NK-92 (cell line): ENCODE data around the gene TNFAIP8L2.

Experiments
- DNase-seq: peaks from one replicate; lab custom pipeline; 2025; ENCODE audit not compliant: unreplicated experiment; lab: John Stamatoyannopoulos, UW

The TNFAIP8L2 gene

DNA sequence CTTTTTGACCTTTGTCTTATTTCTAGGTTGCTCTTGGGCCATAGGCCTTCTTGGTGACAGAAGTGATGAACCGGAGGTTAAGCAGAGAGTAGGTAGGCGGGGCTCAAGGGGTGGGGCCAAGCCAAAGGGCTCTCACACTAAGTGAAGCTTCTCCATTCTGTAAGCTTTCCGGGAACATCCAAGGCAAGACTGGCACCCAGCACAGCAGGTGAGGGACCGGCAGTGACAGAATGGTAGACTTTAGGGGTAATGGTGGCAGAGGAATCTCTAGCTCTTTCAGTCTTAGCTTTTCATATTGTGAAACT lies at the start of gene TNFAIP8L2:
TSS of gene TNFAIP8L2 (plus strand) at position 135 of the 305 bp plus-strand sequence. CDS start 2,049 bp downstream, outside the sequence.
- no peak for DNase-seq

DNA sequence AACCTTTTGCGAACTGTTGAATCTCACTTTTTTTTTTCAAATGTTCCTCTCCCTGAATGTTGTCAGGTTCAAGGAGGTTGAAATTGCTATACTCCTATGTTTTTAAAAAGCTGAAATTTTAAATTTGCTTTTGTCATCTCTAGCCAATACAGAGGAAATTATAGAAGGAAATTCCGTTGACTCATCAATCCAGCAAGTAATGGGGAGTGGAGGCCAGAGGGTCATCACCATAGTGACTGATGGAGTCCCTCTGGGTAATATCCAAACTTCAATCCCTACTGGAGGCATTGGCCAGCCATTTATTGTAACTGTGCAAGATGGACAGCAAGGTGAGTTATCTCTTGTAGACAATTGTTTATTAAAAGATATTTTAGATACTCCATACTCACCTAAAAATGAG lies 49.6 kb upstream of the TNFAIP8L2 start:
- no peak for DNase-seq

DNA sequence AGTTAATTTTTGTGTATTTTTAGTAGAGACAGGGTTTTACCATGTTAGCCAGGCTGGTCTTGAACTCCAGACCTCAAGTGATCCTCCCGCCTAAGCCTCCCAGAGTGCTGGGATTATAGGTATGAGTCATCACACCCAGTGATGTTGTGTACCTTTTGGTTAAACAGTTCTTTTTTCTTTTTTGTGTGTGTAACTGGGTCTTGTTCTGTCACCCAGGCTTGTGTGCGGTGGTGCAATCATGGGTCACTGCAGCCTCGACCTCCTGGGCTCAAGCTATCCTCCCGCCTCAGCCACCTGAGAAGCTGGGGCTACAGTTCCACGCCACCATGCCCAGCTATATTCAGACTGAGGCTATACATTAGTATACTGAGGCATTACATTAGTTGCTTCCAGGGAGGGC lies 48.1 kb upstream of the TNFAIP8L2 start:
- no peak for DNase-seq

DNA sequence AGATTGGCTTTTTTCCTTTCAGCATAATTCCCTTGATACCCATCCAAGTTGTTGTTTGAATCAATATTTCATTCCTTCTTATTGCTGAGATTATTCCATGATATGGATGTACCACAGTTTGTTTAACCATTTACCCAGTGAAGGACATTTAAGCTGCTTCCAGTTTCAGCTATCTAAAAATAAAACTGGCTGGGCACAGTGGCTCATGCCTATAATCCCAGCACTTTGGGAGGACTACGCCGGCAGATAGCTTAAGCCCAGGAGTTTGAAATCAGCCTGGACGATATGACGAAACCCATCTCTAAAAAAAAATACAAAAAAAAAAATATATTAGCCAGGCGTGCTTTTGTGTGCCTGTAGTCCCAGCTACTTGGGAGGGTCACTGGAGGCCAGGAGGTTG lies 42.6 kb upstream of the TNFAIP8L2 start:
- no peak for DNase-seq

DNA sequence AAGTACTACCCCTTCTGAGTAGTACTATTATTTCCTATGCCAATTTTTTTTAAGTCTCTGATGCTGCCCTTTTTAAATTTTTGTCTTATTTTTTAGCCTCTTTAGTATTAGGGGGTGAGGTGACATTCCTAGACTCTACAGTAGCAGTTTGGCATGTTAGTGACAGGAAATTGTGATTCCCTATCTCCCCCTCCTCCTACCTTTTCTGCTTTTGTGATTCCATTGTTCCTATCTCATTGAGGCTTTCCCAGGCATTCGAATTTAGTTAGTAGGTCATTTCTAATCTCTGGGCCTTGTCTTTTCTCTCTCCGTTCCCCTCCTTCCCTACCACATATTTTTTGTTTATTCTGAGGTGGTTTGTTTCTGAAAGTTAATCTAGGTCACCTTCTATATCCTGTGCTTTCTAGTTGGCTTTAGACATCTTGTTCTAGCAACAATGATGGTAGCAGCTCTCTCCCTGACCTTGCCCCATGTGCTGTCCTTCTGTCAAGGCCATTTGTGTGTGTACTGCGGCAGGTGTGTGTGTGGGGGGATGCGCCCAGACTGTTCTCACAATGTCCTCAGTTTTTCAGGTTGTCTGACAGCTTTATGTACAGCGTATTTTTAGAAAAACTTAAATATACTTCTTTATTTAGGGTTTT lies 31.6 kb upstream of the TNFAIP8L2 start:
- DNase-seq, result no peak

DNA sequence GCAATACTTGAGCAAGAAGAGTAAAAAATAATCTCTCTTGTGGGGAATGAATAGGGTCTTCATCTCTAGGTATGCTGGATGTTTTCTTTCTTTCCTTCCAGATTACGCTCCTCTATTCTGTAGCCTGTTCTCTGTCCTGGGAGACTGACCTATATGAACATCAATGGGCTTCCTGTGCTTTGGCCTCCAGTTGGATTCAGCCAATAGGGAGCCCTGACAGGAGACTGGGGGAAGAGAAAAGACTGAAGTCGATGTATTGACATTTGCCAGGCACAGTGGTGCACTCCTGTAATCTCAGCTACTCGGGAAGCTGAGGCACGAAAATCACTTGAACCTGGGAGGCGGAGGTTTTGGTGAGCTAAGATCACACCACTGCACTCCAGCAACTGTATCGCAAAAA lies 27.6 kb upstream of the TNFAIP8L2 start:
- no peak for DNase-seq

DNA sequence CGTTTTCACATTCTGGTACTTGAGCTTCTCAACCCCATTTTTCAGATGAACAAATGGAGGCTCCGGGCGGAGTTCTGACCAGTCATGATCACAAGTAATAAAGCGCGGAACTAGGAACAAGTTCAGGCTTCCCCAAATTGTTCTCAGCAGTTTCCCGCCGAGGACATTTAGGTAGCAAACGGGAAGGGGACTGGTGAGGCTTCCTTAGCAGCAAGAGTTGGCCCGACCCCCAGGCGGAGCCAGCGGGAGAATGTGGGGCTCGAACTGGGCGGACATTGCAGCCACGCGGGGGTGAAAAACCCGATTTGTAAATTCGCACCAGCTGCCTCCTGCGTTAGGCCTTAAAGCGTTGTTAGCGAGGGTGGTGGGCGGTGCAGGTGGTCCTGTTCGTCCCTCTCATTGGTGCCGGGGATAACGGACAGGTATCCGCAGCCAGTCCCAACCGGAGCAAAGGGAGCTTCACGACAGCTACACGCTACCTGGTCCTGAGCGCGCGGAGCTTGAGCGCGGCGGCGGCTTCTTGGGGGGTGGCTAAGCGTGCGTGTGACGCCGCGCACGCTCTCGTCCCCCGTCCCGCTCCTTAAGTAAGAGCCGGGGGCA lies 25.4 kb upstream of the TNFAIP8L2 start:
- DNase-seq, result no peak

DNA sequence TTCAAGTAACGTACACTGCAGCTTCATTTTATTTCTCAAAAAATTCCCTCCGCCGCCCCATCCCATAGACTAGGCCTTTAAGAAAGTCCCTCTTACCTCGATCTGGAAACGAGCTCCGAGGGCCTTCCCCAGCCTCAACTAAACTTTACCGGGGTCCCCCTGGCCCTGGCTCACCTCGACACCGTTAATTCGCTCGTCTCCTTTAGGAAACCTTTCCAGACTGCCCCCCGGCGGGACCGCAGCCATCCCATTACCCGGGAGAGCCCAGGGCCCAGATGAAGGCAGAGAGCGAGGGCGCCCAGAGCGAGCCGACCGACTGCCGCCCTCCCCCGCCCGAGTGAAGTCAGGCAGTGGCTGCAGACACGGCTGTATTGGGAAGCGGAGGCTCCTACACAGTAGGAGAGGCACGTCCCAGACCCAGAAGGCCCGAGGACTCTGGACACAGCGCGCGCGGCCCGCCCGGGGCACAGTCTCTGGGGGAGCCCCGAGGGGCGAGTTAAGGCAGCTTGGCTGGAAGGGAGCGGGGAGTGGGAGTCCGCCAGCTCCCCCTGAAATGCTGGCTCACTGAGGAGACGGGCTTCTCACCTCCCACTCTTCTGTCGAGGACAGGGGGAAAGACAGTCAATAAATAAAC lies 24.6 kb upstream of the TNFAIP8L2 start:
- no peak for DNase-seq

DNA sequence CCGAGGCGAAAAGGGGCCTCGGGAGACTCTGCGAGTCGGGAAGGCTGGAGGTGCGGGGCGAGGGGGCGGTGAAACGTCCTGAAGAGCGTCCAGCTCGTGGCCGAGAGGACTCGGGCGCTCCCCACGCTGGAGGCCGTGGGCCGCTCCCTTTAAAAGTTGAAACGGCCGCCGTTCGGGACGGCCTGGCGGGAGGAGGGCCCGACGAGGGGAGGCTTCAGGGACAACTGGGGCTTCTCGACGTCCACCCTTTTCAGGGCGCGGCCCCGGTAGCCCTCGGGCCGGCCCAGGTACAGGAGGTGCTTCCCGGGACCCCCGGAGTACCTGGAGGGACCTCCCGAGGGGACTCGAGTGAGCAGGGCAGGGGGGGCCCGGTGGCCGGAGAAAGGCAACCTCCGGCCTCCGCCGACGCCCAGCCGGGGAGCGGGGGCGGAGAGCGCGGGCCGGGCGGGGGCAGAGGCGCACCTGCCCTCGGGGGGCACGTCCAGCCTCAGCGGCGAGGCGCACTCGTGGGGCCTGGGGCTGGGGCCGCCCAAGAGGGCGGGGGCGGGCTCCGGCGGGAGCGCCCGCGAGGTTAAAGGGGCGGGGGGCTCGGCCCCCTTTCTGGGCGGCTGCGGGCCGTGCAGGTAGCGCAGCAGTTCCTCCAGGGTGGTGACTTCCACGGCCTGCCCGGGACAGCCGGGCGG lies 24.0 kb upstream of the TNFAIP8L2 start:
- DNase-seq, result no peak

DNA sequence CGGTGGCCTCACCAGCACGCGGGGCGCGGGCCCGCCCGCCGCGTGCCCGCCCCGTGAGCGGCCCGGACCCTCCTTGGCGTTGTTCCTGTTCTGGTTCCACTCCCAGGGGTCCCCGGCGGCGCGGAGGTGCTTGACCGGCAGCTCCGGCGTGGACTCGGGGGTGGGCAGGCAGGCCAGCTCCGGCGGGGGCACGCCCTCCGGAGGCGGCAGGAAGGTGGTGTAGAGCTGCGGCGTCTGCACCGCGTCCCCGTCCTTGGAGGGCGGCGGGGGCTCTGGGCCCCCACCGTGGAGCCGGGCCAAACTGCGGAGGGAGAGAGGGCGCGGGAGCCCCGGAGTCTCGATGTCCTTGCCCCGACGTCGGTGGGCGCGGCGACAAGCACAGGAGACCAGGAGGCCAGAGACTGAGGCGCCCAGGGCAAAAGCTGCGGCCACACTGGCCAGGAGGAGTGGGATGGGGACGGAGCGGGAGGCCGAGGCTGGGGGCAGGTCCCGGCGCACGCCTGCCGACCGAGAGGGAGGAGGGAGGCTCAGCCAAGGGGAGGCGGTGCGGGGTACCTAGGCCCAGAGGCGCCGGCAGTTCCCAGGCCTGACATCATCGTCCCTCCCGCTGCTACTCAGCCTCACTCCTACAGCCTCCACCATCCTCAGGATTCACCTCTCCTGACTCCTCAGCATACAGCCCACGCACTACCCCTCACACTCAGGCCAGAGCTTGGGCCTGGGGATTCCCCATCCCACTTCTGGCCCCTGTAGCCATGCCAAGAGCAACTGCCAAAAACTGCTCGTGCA lies 23.2 kb upstream of the TNFAIP8L2 start:
- no peak for DNase-seq

DNA sequence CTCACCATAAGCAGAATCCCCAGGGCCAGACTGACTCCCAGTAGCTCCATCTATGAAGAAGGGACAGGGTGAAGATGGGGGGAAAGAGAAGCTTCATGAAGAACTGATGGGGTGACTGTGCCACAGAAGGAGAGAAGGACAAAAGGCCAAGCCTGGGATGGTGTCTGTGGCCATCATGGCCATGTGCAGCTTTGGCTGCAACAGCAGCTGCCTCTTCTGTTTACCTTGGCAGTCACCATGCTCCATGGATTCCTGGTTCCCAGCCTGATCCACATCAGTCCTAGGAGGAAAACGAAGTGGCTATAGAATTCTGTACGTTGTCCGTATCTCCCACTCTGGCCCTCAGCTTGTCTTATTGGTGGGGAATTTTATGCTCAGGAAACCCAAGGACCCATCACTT lies 22.1 kb upstream of the TNFAIP8L2 start:
- no peak for DNase-seq

DNA sequence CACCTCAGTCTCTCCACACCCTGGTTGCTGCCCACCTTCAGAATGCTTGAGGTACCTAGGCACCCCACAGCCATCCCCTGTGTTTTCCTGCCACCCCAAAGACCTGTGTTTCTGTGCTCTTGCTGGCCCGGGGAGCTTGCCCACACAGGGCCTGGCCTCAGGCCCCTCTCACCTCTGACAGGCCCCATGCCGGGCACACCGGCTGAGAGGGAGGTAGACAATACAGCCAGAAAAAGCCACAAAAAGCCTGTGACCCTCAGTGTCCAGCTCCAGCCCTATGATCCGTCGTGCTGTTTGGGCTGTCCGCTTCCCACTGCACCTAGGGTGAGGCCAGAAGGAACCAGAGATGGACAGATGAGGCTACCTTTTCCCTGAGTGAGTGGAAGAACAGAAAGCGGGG lies 21.5 kb upstream of the TNFAIP8L2 start:
- no peak for DNase-seq

DNA sequence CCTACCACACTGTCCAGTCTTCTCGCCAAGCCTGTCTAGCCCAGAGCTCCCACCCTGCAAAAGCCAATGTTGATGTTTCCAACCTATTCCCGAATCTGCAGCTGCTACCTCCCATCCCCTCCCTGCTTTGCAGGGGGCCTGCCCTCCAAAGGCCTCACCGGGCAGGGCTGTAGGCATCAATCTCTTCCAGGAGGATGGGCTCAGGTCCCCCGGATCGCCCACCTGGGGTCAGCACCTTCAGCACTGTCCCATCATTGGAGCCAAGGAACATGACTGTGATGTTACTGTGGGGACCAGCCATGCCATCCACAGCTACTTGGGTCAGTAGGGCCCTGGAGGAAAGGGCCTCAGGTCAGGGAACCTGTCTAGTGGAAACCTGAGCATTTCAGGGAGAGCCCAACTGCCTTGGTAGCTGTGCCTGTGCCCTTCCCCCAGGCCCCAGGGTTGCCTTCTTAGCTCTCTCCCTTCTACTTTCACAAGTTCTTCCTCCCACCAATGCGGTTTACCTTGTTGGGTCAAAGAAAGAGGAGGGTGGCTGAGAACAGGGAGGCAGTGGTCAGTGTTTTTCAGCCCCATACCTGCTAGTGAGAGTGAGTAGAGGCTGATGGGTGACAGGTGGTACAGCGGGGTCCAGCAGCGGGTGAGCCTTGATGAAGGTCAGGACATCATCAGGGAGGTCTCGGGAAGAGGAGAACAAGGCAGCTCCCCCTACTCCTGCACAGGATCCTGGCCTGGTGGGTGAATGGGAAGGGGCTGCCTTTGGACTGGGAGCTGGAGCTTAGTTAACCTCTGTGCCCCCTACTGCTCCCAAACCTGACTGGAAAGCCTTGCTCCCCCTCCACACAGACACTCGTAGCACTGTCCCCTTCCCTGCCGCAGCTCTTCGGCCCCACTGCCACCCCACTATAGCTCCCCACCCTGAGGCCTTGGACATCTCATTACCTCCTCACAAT lies 20.7 kb upstream of the TNFAIP8L2 start:
- no peak for DNase-seq

DNA sequence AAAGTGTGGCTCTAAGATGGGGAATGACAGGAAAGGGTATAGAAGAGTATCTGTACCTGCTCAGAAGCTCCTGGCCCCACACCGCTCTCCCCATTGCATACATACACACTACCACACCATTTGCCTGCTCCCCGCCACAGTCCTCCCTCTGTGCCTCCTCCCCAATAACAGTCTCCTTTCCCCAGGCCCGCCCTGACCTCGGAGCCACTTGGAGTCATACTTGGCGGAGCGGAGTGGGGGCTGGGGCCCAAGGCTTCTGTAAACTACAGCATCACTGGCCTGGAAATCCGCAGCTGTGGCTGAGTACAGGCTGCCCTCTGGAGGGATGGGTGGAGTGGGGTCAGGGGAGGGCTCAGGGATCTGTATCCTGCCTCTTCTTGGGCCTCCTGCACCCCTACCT lies 18.7 kb upstream of the TNFAIP8L2 start:
- DNase-seq, result no peak

DNA sequence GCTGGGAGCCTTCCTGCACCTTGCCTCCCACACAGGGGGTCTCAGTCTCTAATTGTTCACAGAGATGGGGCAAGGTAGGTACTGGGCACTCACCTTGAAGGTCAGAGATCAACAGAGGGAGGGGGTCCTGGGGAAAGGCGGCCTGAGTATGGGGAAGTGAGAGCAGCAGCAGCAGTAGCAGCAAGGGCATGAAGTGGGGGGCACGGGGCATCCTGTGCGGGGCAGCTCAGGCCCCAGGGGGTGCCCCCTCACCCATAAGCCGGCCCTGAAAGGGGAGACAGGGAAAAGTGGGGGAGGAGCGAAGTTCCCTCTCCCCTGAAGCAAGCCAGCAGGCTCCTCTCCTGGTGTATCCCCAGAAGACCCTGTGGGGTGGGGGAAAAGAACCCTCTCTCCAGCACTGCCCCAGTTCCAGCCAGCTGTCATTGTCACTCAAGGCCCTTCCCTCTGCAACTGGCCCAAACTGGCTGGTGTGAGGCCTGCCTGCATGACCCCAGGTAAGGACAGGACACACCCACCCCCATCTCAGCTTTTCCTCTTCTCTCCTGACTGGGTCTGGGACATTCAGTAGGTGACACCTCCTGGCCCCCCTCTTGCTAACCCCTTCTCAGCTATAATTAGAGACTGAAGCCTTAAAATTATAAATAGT lies 13.9 kb upstream of the TNFAIP8L2 start:
- no peak for DNase-seq

DNA sequence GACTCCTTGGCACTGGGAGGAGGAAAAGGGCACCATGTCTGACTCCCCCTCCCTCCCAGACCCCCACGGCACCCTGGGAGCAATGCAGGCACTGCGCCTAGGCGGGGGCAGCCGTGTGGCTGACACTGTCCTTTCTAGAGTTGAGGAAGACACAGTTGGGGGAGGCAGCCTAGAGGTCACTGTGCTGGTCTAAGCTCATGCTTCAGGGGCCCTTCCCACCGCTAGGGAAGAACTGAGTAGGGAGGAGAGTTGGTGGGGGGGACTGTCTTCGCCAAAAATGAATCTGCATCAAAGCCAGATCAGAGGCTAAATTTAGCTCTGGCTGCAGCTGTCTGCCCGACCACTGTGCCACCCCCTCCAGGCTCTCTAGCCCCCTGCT lies 13.4 kb upstream of the TNFAIP8L2 start:
- no peak for DNase-seq

DNA sequence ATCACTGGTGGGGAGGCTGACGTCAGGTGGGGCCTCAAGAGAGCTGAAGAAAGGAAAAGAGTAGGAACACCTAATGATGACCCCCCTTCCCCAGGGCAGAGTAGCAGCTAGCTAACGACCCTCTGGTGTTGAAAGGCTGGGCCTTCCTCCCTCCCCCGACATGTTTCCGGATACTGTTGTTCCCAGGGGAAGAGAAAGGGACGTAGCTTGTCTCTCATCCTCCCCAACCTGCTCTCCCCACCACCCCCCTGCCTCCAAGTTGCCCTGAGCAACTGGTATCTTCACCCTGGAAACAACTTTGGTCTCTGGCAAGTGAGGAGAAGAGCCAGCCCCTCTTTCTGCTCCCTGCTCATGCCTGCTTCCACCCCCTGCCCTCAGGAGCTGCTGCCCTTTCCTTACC lies 12.5 kb upstream of the TNFAIP8L2 start:
- no peak for DNase-seq

DNA sequence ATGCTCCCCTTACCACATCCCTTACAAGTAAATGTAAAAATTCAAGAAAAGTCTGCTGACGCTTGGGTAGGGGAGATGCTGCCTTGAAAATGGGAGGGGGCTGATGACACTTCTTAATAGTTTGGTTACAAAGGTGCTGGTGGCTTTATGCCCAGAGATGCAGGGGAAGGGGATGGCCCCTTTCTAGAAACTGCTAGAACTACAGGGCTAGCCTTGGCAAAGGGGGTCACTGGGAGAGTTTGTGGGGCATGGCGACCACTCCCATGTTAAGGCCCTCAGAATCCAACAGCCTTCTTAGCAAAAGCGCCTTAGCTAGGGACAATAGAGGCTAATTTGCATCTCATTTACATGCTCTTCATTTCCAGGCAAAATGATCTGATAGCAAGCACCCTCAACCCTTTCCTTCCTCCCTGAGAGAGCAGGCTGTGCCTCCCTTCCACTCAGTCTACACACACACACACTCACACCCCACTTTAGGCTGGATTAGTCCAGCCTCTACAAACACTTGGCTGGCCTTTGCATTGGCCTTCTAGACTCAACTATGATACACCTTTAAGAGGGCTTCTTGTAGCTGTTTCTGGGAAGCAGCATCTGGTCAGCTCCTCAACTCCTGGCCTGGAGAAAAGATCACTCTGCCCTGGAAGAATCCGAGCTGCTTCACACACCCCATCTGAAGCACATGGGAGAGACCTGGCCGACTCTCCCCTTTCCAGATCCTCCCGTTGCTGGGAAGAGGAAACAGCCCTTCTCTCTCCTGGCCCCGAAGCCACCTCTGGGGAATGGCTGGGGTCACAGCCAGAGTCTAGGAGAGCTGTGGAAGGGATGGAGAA lies 11.8 kb upstream of the TNFAIP8L2 start:
- DNase-seq, result no peak
